ENCODE data around the gene HEG1. TPM values are rescaled to one million over a fixed set of nuclear protein-coding genes. Genes with fewer than 3 reads are reported as not detected.

HEG1 gene
- total and polyA plus RNA-seq, 2 of the 4 experiments (the other 2 are of a cell fraction) = 25.6 to 43.4 TPM

DNA sequence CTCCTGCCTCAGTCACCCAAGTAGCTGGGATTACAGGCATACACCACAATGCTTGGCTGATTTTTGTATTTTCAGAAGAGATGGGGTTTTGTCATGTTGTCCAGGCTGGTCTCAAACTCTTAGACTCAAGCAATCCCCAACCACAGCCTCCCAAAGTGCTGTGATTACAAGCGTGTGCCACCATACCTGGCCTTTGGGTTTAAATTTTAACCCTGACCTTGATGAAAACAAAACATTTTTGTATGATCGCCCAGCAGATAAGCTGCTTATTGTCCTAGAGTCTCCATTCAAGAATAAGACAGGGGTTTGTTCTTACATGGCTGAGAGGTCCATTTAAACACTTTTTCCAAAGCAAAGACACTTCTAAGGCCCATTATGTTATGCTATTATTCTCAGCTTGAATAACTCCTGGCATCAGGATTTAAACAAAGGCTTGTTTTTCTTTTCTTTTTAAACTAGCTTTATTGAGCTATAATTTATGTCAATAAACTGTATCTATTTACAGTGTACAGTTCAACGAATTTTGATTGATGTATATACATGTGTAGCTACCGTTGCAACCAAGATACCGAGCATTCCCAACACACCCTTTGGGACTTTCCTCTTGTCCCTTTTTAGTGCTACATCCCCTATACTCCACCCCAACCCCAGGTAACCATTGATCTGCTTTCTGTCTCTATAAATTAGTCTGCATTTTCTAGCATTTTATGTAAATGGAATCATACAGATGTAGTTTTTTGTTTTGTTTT, 119.8 kb downstream of the HEG1 start:
- Histone ChIP-seq H3K4me3 (ENCODE audit: insufficient read depth, low read depth, low read length) (no peak overlapping the region), H3K36me3 (ENCODE audit: control insufficient read depth, insufficient read depth, low read length) (no peaks in the 10 kb centered on the region), H2AK9ac (replicated peaks; ENCODE audit: low read depth, low read length, poor library complexity) (no peak overlapping the region), H3K9me3 (ENCODE audit: control insufficient read depth, insufficient read depth, low read length) (no peaks in the 10 kb centered on the region), H4K20me1 (ENCODE audit: insufficient read depth, low read length) (no peaks in the 10 kb centered on the region), H2BK120ac (ENCODE audit: low read depth, low read length) (no peak overlapping the region), H3K18ac (ENCODE audit: low read depth, low read length) (no peak overlapping the region), H3K4me1 (ENCODE audit: control insufficient read depth, insufficient read depth, low read length) (no peaks in the 10 kb centered on the region), H3K23ac (ENCODE audit: low read depth, low read length) (no peak overlapping the region), H2BK20ac (ENCODE audit: low read depth, low read length) (no peak overlapping the region), H3K56ac (ENCODE audit: extremely low read depth, insufficient read depth, low read length) (no peak overlapping the region), H2BK15ac (ENCODE audit: low read depth, low read length) (no peak overlapping the region), H2AFZ (replicated peaks; ENCODE audit: low read length, poor library complexity) (no peak overlapping the region), H4K5ac (ENCODE audit: low read depth, low read length) (no peak overlapping the region), H3K27me3 (ENCODE audit: control insufficient read depth, insufficient read depth, low read length) (peaks cover 15% of the 10 kb centered on the region), H3K4ac (ENCODE audit: low read depth, low read length) (no peak overlapping the region), H3K9me1 (ENCODE audit: insufficient read depth, low read length) (no peaks in the 10 kb centered on the region; the same call in 1 of the 2 replicates), H3K79me1 (ENCODE audit: low read depth in 1 of 2, low read length in 2 of 2) (no peaks in the 10 kb centered on the region), H3K4me2 (ENCODE audit: low read depth, low read length) (no peak overlapping the region), H3K27ac (ENCODE audit: insufficient read depth, low read length) (no peak overlapping the region), H2BK5ac (ENCODE audit: low read depth, low read length, poor library complexity, severe bottlenecking) (no peak overlapping the region), H4K8ac (ENCODE audit: low read depth in 2 of 2, low read length in 2 of 2) (no peak overlapping the region), H4K91ac (ENCODE audit: insufficient read depth, low read depth, low read length) (no peak overlapping the region), H3K14ac (replicated peaks; ENCODE audit: low read depth, low read length) (no peak overlapping the region), H3K9ac (ENCODE audit: low read depth, low read length) (no peak overlapping the region), H2AK5ac (ENCODE audit: low read depth, low read length) (no peak overlapping the region)
- no CpG with 5 or more reads among the region's 5 CpGs for WGBS, 2 experiments (ENCODE audit: extremely low coverage in 2 of 2, insufficient read length in 1 of 2)
- ChIA-PET POLR2A (ENCODE audit: unreplicated experiment) (no interaction called here), CTCF (no interaction called here)
- no peak for ATAC-seq (ENCODE audit: low read depth)
- no peak for DNase-seq
- in situ Hi-C loops (cut with MboI; ENCODE audit: low sequenced_read_pairs) = loop anchor here (5.0 kb wide), 1 partner anchor 491 kb away; no protein-coding TSS in a partner anchor
- no peak for TF ChIP-seq MAFK (IDR thresholded peaks at IDR 0.05; ENCODE audit: low read depth, low read length)
- TF ChIP-seq NFE2L2 (IDR thresholded peaks at IDR 0.05; ENCODE audit: low read depth, low read length) = no peak
- no peak for TF ChIP-seq MAZ (IDR thresholded peaks at IDR 0.05; ENCODE audit: borderline replicate concordance, low read depth, low read length)
- no peak for TF ChIP-seq RCOR1 (IDR thresholded peaks at IDR 0.05; ENCODE audit: insufficient replicate concordance, low read length)
- TF ChIP-seq CHD1 (IDR thresholded peaks at IDR 0.05; ENCODE audit: low read depth, low read length) = no peak
- TF ChIP-seq, protein P1, sequence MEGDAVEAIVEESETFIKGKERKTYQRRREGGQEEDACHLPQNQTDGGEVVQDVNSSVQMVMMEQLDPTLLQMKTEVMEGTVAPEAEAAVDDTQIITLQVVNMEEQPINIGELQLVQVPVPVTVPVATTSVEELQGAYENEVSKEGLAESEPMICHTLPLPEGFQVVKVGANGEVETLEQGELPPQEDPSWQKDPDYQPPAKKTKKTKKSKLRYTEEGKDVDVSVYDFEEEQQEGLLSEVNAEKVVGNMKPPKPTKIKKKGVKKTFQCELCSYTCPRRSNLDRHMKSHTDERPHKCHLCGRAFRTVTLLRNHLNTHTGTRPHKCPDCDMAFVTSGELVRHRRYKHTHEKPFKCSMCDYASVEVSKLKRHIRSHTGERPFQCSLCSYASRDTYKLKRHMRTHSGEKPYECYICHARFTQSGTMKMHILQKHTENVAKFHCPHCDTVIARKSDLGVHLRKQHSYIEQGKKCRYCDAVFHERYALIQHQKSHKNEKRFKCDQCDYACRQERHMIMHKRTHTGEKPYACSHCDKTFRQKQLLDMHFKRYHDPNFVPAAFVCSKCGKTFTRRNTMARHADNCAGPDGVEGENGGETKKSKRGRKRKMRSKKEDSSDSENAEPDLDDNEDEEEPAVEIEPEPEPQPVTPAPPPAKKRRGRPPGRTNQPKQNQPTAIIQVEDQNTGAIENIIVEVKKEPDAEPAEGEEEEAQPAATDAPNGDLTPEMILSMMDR (conservative IDR thresholded peaks at IDR 0.05; ENCODE audit: low read depth, low read length) = no peak
- TF ChIP-seq BHLHE40 (IDR thresholded peaks at IDR 0.05; ENCODE audit: low read depth, low read length) = no peak
- TF ChIP-seq, protein P2, sequence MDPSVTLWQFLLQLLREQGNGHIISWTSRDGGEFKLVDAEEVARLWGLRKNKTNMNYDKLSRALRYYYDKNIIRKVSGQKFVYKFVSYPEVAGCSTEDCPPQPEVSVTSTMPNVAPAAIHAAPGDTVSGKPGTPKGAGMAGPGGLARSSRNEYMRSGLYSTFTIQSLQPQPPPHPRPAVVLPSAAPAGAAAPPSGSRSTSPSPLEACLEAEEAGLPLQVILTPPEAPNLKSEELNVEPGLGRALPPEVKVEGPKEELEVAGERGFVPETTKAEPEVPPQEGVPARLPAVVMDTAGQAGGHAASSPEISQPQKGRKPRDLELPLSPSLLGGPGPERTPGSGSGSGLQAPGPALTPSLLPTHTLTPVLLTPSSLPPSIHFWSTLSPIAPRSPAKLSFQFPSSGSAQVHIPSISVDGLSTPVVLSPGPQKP (IDR thresholded peaks at IDR 0.05; ENCODE audit: borderline replicate concordance, low read depth, low read length) = no peak
- TF ChIP-seq CEBPB (IDR thresholded peaks at IDR 0.05; ENCODE audit: low read depth, low read length) = no peak
- no TSS peak for BruUV-seq (replicated peaks)
- intact Hi-C loops (cut with micrococcal nuclease) = no loop called here
- dilution Hi-C loops (cut with HindIII; ENCODE audit: low sequenced_read_pairs, unreplicated experiment) = no loop called here
